Stimulated activated CD4-positive, alpha-beta T cell treated with anti-CD3 and anti-CD28 coated beads, Interleukin-12 subunit alpha, Interleukin-12 subunit beta, amount 100 ng/mL, for 24 hours (primary cell): ENCODE data around the gene ENAH.
A peak's percentile ranks its signal among the peaks of the same experiment; 100 is the strongest.

Source experiments
- DNase-seq, 2 experiments: peaks; one replicate each; pipeline ENCODE4 v3.0.0-alpha.2; 2020; ENCODE audit warnings: low read depth in 2 of 2

Gene ENAH

GRCh38 chr1:225458222-225458631 lies 194.7 kb downstream of the ENAH start:
- no peak for DNase-seq

- peak; percentile 68 to 69 for DNase-seq
These were observed 198.2 kb downstream of the ENAH start for GRCh38 chr1:225454733-225455132.

- no peak for DNase-seq
These were observed 198.9 kb downstream of the ENAH start for GRCh38 chr1:225453797-225454648.

- DNase-seq, result no peak
These were observed 200.9 kb downstream of the ENAH start for GRCh38 chr1:225451840-225452515.

- DNase-seq, result no peak
These were observed 201.6 kb downstream of the ENAH start for GRCh38 chr1:225451340-225451739.

GRCh38 chr1:225450491-225451191 lies 202.3 kb downstream of the ENAH start:
- no peak for DNase-seq

- DNase-seq, result no peak
These were observed 203.1 kb downstream of the ENAH start for GRCh38 chr1:225449774-225450173.

GRCh38 chr1:225449261-225449660 lies 203.7 kb downstream of the ENAH start:
- DNase-seq, result no peak

GRCh38 chr1:225448146-225448805 lies 204.6 kb downstream of the ENAH start:
- no peak for DNase-seq

GRCh38 chr1:225447650-225448089 lies 205.3 kb downstream of the ENAH start:
- DNase-seq, result no peak

GRCh38 chr1:225446981-225447615 lies 205.8 kb downstream of the ENAH start:
- DNase-seq, result no peak

GRCh38 chr1:225446595-225446960 lies 206.3 kb downstream of the ENAH start:
- no peak for DNase-seq

- DNase-seq, result no peak
These were observed 207.0 kb downstream of the ENAH start for GRCh38 chr1:225445639-225446594.

- no peak for DNase-seq
These were observed 210.8 kb downstream of the ENAH start for GRCh38 chr1:225442123-225442505.

GRCh38 chr1:225441314-225442122 lies 211.4 kb downstream of the ENAH start:
- no peak for DNase-seq

GRCh38 chr1:225440380-225441221 lies 212.3 kb downstream of the ENAH start:
- no peak for DNase-seq

GRCh38 chr1:225437710-225438437 lies 215.0 kb downstream of the ENAH start:
- DNase-seq, result no peak
